ENCODE results near the gene ANO8.

Gene ANO8

DNA sequence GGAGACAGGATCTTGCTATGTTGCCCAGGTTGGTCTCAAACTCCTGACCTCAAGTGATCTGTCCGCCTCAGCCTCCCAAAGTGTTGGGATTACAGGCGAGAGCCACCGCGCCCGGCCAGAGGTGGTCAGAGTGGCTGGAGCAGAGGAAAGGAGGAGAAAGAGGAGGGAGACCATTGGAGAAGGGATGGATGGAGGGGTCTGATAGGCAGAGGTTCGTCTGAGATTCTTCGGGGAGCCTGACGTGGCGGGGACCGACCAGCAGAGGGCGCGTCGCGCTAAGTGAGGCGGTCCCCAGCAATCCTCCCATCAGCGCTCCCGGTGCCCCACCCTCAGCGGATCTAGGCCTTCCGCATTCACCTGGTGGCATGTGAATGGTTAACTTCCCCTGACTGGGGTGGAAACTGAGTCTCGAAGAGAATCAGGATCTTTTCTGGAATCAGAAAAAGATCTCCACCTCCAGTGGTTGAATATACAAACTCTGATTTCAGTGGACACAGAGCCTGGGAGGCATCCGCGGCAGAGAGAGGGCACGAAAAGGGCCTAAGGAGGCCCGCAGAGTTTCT is 11.5 kb upstream of the ANO8 start:
- DNase-seq (ENCODE audit: low read depth in 1 of 2, low spot score in 1 of 2), result peak; percentile 53 to 68

DNA sequence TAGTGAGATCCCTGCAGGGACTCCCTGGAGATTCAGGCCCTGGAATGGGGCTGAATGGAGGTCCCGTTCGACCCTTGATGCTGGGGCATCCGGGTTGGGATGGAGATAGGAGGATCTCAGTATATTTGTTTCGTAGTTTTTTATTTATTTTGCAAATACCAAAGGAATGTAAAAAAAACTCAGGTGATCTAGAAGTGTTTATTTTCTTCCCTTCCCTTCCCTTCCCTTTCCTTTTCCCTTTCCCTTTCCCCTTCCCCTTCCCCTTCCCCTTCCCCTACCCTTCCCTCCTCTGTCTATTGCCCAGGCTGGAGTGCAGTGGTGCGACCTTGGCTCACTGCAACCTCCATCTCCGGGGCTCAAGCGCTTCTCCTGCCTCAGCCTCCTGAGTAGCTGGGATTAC is 7.2 kb upstream of the ANO8 start:
- no peak for DNase-seq (ENCODE audit: low read depth in 1 of 2, low spot score in 1 of 2)

DNA sequence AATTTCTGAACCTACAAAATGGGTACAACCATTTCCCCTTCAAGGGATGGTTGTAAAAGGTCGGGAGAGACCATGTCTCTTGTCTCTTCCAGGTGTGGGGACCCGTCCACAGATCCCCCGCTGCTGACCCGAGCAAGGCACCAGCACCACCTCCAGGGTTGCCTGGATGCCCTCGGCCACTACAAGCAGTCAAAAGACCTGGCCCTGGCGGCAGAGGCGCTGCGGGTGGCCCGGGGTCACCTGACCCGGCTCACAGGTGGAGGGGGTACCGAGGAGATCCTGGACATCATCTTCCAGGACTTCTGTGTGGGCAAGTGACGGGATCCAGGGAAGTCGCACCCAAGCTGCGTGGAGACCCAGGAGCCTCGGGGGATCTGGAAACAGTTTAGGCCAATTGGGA is 6.7 kb upstream of the ANO8 start:
- no peak for DNase-seq (ENCODE audit: low read depth in 1 of 2, low spot score in 1 of 2)

DNA sequence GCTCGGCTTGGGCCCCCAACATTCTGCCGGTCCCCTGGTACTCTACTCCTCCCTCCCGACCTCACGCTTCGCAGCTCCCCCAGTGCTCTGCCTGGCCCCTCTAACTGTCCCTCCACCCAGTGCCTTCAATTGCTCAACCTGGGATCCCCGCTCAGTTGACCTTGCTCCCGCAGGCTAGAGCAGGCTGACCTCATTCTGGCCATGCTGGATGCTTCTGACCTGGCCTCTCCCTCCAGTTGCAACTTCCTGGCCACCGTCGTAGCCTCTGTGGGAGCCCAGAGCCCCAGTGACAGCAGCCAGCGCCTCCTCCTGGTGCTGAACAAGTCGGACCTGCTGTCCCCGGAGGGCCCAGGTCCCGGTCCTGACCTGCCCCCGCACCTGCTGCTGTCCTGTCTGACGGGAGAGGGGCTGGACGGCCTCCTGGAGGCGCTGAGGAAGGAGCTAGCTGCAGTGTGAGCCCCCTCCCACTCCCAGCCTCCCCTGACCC is 6.3 kb upstream of the ANO8 start:
- DNase-seq (ENCODE audit: low read depth in 1 of 2, low spot score in 1 of 2), result no peak

DNA sequence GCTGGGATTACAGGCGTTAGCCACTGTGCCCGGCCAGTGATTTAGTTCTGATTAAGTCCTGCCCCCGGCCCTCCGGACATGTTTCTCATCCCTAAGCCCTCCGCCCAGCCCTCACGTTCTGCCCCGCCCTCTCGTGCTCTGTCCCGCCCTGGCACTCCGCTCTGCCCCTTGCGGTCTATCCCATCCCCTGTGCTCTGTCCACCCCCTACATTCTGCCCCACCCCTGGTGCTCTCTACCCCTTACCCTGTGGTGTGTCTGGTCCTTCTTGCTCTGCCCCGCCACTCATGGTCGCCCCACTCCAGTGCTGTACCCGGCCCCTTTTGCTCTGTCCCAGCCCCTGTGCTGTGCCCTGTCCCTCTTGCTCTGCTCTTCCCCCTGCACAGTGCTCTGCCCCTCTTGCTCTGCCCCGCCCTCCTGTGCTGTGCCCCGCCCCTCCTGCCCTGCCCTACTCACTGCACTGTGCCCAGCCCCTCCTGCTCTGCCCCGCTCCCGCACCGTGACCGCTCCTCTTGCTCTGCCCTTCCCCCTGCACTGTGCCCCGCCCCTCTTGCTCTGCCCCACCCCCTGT is 5.7 kb upstream of the ANO8 start:
- DNase-seq (ENCODE audit: low read depth in 1 of 2, low spot score in 1 of 2), result no peak

DNA sequence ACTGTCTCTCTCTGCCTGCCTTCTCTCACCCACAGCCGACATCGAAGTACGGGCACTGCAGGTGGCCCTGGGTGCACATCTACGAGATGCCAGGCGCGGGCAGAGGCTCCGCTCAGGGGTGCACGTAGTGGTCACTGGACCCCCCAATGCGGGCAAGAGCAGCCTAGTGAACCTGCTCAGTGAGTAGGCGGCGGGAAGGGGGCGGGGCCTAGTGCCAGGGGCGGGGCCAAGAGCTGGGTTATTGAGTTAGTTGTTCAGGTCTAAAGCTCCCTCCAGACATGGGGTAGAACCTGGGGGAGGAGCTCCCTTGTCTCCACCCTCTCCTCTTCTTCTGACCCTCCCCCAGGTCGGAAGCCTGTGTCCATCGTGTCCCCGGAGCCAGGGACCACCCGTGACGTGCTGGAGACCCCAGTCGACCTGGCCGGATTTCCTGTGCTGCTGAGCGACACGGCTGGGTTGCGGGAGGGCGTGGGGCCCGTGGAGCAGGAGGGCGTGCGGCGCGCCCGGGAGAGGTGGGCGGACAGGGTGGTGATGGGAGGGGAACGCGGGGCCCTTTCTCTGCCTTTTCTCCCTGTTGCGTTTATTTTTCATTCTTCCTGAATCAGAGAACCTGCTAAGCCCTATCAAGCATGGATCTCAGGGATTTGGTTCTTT is 4.6 kb upstream of the ANO8 start:
- DNase-seq (ENCODE audit: low read depth in 1 of 2, low spot score in 1 of 2), result peak in 1 of 2 donors; percentile 47

DNA sequence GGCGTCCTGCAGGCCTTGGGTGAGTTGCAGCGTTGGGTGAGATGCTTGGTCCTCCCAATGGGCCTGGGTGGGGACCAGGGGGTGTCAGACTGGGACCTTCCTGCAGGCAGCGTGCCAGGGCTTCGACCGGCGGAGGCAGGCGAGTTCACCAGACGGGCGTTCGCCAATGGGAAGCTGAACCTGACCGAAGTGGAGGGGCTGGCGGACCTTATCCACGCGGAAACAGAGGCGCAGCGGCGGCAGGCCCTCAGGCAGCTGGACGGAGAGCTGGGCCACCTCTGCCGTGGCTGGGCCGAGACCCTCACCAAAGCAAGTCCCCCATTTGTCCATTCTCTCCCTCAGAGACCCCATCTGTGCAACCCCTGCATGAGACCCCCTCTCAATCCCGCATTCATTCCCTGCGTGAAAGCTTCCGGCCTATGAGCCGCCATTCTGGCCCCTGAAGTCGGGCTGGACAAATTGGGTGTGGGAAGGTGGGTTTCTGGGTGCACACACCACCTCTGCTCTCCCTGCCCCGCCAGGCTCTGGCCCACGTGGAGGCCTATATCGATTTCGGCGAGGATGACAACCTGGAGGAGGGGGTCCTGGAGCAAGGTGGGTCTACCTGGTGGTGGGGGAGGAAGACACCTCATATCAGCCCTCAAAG is 3.9 kb upstream of the ANO8 start:
- DNase-seq (ENCODE audit: low read depth in 1 of 2, low spot score in 1 of 2), result no peak

DNA sequence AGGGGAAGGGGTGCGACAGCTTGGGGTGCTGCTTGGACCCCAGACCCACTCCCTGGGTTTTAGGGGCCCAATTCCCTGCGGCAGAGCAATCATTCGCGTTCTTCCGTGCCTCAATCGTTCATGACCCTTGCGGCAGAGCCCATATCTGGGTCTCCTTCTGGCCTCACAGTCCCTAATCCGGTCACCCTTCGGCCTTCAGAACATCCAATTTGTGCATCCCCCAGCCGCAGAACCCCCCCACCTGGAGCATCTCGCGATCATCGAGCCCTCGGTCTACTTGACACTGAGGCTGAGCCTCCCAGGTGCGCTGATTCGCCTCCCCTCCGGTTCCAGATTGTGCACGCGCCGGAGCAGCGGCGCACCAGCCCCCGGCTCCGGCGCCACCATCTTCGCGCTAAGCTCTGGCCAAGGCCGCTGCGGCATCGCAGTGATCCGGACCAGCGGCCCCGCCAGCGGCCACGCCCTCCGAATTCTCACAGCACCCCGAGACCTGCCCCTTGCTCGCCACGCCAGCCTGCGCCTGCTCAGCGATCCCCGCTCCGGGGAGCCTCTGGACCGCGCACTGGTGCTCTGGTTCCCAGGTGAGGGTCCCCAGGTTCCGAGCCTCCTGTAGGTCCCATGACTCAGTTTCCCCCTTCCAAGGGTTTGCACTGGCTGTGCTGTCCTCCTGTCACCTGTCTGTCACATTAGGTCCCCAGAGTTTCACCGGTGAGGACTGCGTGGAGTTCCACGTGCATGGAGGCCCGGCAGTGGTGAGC is 3.2 kb upstream of the ANO8 start:
- no peak for DNase-seq (ENCODE audit: low read depth in 1 of 2, low spot score in 1 of 2)

DNA sequence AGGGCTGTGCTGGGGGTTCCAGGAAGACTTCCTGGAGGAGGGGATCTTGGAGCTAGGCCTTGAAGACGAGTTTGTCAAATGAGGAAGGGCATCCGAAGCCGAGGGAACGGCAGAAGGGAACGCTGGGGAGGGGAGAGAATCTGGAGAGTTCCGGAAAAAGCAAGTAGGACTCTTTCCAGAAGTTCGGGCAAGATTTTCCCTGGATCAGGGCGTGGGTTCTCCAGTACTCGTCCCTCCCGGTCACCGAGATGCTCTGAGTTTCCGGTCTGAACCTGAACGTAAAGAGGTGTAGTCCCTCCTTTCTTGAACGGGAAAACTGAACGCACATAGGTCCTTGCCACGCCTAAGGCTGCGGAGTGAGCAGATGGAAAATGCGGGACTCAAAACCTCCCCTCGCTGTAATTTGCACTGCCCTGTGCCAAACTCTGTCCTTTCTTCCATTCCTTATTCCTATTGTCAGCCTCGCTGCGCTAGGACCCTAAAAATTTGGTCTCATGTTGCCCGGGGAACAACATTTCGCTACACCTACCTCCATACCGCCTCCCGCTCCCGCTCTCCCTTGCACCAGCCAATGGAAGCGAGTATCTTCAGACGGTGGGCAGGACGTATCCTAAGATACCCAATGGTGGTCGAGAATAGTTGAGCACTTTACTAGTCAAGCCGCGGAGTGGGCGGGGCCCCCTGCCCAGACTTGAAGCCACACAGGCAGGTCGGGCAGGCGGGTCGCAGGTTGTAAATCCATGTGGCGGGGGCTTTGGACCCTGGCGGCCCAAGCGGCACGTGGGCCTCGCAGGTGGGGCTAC is 2.4 kb upstream of the ANO8 start, which contains the start of gene GTPBP3:
Gene GTPBP3, plus strand, starts transcription at position 682 of the 803 bp plus-strand sequence. Its CDS starts 59 bp downstream, at position 741.
- peak; percentile 91 to 93 for DNase-seq (ENCODE audit: low read depth in 1 of 2, low spot score in 1 of 2)

DNA sequence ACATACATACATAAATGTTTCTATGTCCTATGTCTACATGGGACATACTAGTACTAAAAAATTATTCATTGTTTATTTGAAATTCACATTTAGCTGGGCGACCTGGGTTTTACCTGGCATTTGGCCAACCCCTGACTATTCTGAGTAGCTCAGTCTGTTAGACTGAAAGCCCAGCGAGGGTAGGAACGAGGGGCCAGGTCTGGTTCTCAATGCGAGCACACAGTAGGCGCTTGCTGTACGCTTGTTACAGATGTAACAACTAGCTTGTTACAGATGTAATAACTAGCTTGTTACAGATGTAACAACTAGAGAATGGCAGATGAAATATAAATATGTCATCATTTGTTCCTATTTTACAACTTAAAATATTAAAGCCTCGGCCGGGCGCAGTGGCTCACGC is 920 bp upstream of the ANO8 start:
- no peak for DNase-seq (ENCODE audit: low read depth in 1 of 2, low spot score in 1 of 2)

DNA sequence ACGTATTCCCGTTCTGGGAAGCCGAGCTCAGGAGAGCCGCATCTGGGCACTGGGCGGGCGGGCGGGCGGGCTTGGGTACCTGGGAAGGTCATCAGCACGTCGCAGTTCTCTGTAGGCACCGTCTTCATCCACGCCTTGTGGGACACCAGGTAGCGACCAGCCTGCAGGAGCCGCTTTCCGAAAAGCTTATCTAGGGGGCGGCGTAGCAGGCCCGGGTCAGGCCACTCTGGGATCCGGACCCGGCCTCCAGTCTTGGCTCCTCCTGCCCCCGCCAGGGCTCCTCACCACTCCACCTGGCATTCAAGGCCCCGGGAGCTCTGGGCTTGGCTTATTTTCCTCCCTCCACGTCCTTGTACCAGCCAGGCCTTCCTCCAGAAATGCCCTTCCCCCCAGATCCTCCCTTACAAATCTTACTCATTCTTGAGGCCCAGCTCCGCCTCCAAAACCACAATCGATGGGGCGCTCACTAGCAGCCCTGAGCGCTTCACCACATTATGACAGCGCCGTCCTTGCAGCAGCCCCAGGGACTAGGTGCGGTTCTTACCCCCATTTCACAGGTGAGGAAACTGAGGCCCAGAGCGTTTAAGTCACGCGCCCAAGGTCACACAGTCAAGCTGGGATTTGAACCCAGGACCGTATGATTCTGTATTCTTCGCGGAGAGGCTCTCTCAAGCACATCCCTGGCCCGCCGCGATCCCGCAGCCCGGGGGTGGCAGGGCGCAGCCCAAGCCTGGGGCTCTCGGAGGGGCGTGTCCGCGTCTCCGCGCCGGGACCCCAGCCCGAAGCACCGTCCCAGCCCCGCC is 843 bp downstream of the ANO8 start:
- peak; percentile 49 to 51 for DNase-seq (ENCODE audit: low read depth in 1 of 2, low spot score in 1 of 2)

DNA sequence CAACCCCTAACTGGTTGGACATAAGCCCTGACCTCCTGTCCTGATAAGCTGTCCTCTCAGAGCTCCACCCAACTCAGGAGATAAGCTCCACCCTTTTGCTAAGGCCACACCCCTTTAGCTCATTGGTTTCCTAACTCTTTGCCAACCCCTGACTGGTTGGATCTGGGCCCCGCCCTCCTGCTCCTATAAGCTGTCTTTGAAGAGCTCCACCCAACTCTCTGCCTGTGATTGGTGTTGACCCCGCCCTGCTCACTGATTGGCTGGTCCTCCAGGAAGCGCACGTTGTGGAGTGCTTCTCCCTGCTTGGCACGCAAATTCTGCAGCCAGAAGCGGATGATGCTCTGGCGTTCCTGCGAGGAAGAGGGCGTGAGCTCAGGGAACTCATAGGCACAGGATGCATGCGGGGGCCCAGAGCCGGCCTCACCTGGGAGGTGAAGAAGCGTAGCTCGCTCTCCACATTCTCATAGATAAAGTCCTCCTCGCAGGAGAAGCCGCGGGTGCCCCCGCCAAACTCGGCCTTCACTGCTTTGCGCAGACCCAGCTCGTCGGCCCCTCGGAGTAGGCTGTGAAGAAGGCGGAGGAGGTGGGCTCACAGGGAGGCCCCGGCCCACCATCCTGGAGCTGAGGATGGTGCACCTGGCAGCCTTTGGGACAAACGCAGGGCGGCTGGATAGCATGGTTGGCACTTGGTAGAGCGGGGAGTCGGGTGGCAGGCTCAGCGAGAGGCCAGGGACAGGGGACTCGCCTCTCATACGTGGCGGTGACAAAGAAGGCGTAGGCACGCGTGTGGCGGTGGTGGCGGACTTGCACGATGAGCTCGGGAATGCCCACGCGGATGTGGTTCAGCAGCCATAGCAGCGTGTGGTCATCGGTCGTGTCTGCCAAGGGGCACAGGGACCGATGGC is 1.7 kb downstream of the ANO8 start:
- no peak for DNase-seq (ENCODE audit: low read depth in 1 of 2, low spot score in 1 of 2)

DNA sequence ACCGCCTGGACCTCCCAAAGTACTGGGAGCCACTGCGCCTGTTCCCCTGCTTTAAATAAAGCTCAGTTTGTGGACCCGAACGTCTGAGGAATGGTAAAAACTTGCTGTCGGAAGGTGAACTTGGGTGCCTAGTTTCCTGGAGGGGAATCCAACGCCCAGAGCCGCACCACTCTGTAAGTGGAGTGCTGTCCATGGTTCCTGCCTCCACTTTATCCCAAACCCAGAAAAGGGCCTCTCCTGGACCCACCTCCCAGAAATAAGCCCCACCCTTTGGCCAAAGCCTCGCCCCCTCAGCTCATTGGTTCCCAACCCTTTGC is 2.3 kb downstream of the ANO8 start:
- DNase-seq (ENCODE audit: low read depth in 1 of 2, low spot score in 1 of 2), result no peak

DNA sequence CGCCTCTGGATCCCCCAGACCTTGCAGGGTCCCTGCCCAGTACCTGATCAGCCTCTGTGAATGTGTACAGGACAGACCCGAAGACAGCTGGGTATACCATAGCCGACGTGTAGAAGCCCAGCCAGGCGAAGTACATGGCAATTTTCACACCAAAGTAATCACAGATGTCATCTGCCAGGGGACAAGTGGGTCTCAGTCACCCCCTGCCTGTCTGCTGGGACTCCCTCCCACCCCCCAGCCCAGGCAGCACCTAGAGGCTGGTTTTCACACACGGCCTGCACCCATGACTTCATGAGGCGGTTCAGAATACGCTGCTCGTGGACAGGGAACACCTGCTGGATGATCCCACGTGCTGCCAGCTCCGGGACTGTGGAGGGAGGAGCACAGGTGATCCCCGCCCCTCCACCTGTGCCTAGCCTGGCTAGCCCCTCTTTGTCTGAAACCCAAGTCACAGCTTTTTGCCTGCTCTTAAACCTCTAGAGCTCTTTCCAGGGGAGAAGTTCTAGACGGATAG is 3.6 kb downstream of the ANO8 start:
- DNase-seq (ENCODE audit: low read depth in 1 of 2, low spot score in 1 of 2), result no peak

DNA sequence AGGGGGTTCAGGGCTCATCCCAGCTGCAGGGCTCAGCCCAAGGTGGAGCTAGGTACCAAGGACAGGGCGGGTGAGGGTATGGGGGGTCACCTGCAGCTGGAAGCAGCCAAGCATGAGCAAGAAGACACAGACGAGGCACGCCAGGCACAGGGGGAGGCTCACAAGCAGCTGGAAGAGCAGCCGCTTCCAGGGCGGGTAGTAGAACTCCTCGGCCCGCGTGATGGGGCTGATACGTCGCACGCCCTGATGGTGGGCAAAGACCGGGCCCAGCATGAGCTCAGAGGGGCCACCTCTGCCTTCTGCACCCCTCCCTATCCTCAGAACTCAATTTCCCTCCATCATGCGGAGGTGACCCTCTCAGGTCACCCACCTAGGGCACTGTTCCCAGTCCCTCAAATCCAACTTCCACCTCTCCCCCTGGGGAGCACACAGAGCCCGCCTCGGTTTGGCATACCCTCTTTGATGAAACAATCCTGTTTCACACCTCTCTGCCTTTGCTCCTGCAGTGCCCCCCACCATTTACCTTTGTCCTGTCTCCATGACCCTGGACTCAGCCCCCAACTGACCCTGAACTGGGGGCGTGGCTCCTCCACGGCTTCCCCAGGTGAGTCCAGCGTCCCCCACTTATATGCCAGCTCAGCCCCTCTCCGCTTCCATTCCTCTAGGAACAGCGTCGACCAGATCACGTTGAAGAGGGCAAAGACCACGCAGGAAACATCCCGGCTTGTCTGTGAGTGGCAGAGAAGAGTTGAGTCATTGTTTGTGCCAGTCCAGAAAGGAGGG is 4.2 kb downstream of the ANO8 start:
- DNase-seq (ENCODE audit: low read depth in 1 of 2, low spot score in 1 of 2), result no peak

DNA sequence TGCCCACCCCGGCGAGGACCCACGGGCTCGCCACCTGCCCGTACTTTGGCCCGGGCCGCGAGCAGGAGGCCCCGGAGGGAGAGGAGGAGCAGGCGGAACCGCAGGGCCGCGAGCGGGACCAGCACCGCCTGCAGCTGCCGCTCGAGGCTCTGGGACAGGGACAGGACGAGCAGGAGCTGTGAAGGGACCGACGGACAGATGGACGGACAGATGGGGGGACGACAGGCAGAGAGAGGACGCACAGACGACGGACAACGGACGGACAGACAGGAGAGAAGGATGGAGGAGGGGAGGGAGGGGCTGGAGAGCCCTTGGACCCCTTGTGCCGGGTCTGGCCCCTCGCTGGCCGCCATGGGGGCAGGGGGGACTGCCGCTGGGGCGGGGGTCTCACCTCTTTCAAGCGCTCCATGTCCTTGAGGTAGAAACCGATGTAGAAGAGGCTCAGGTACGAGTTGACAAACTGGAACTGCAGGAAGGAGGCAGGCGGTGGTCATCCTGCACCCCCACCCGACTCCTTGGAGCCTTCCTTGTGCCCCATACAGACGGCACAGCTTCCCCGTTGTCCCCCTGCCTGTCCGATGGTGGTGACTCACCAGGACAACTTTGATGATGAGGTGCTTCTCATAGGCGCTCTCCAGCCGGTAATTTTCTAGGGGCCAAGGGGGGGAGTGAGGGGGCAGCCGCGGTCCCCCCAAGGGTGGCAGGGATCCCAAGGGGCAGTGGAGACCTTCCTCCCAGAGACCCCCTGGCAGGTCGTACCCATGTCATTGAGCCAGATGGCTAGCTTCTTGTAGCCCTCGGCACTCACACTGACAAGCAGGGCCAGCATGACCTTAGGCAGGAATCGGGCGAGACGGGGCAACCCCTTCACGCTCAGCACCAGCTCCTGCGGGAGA is 5.0 kb downstream of the ANO8 start:
- no peak for DNase-seq (ENCODE audit: low read depth in 1 of 2, low spot score in 1 of 2)

Data from stimulated activated CD4-positive, alpha-beta T cell treated with anti-CD3 and anti-CD28 coated beads, Interleukin-15, amount 100 ng/mL, for 1 hour (primary cell).